ENCODE data around the gene PCDHGC5. TPM values are rescaled to one million over a fixed set of nuclear protein-coding genes. Genes with fewer than 3 reads are reported as not detected.

The PCDHGC5 gene
- total RNA-seq, 1 experiment from 2014 or later = 2.1 TPM

- intact Hi-C loops (cut with micrococcal nuclease; ENCODE audit: unreplicated experiment) = no loop called here
- Mint-ChIP-seq H3K27me3 (ENCODE audit: unreplicated experiment) (no peaks in the 10 kb centered on the region), H3K36me3 (ENCODE audit: insufficient read depth, unreplicated experiment) (peaks cover 6% of the 10 kb centered on the region), H3K27ac (ENCODE audit: unreplicated experiment) (peak overlapping the region; percentile 12), H3K9me3 (ENCODE audit: low read depth, unreplicated experiment) (no peaks in the 10 kb centered on the region), H3K4me3 (ENCODE audit: low read depth, unreplicated experiment) (no peak overlapping the region), H3K4me1 (ENCODE audit: low read depth, unreplicated experiment) (no peaks in the 10 kb centered on the region)
- BruUV-seq (replicated peaks) = no TSS peak
- CTCF ChIA-PET = no interaction called here
- no peak for TF ChIP-seq CTCF (IDR thresholded peaks at IDR 0.05; ENCODE audit: unreplicated experiment)
- no peak for DNase-seq
Measured at GRCh38 chr5:141495453-141495811, 6.6 kb downstream of the PCDHGC5 start.

GRCh38 chr5:141496038-141496437 lies 7.2 kb downstream of the PCDHGC5 start:
- H3K9me3 Mint-ChIP-seq (ENCODE audit: low read depth, unreplicated experiment) = no peaks in the 10 kb centered on the region
- no TSS peak for BruUV-seq (replicated peaks)

GRCh38 chr5:141501761-141502160 lies 12.9 kb downstream of the PCDHGC5 start:
- Mint-ChIP-seq H3K27ac (ENCODE audit: unreplicated experiment) (no peak overlapping the region), H3K27me3 (ENCODE audit: unreplicated experiment) (no peaks in the 10 kb centered on the region), H3K36me3 (ENCODE audit: insufficient read depth, unreplicated experiment) (peaks cover 25% of the 10 kb centered on the region), H3K9me3 (ENCODE audit: low read depth, unreplicated experiment) (no peaks in the 10 kb centered on the region), H3K4me3 (ENCODE audit: low read depth, unreplicated experiment) (no peak overlapping the region), H3K4me1 (ENCODE audit: low read depth, unreplicated experiment) (no peaks in the 10 kb centered on the region)
- CTCF ChIA-PET = interaction anchor here (1.1 kb wide), 1 partner anchor 273 kb away, joined by 3 read pairs; no protein-coding TSS in a partner anchor
- no TSS peak for BruUV-seq (replicated peaks)
- intact Hi-C loops (cut with micrococcal nuclease; ENCODE audit: unreplicated experiment) = no loop called here
- TF ChIP-seq CTCF (IDR thresholded peaks at IDR 0.05; ENCODE audit: unreplicated experiment) = no peak
- DNase-seq = no peak

More at GRCh38 chr5:141496038-141496437, 7.2 kb downstream of the PCDHGC5 start:
- DNase-seq = no peak
- TF ChIP-seq CTCF (IDR thresholded peaks at IDR 0.05; ENCODE audit: unreplicated experiment) = no peak
- H3K4me1 Mint-ChIP-seq (ENCODE audit: low read depth, unreplicated experiment) = no peaks in the 10 kb centered on the region
- peaks cover 1% of the 10 kb centered on the region for H3K36me3 Mint-ChIP-seq (ENCODE audit: insufficient read depth, unreplicated experiment)
- H3K4me3 Mint-ChIP-seq (ENCODE audit: low read depth, unreplicated experiment) = no peak overlapping the region
- no peak overlapping the region for H3K27ac Mint-ChIP-seq (ENCODE audit: unreplicated experiment)
- H3K27me3 Mint-ChIP-seq (ENCODE audit: unreplicated experiment) = no peaks in the 10 kb centered on the region
- intact Hi-C loops (cut with micrococcal nuclease; ENCODE audit: unreplicated experiment) = no loop called here
- CTCF ChIA-PET = interaction anchor here (2.4 kb wide), 1 partner anchor 20 kb away, joined by 5 read pairs; the partner anchor contains the start of gene PCDHGC3

- no peaks in the 10 kb centered on the region for H3K4me1 Mint-ChIP-seq (ENCODE audit: low read depth, unreplicated experiment)
- H3K9me3 Mint-ChIP-seq (ENCODE audit: low read depth, unreplicated experiment) = no peaks in the 10 kb centered on the region
- no peak overlapping the region for H3K27ac Mint-ChIP-seq (ENCODE audit: unreplicated experiment)
- intact Hi-C loops (cut with micrococcal nuclease; ENCODE audit: unreplicated experiment) = no loop called here
- H3K36me3 Mint-ChIP-seq (ENCODE audit: insufficient read depth, unreplicated experiment) = peaks cover 30% of the 10 kb centered on the region
- DNase-seq = no peak
- CTCF ChIA-PET = interaction anchor here (0.6 kb wide), 1 partner anchor 133 kb away, joined by 4 read pairs; the partner anchor contains the start of genes HDAC3 and RELL2
- BruUV-seq (replicated peaks) = no TSS peak
- H3K27me3 Mint-ChIP-seq (ENCODE audit: unreplicated experiment) = no peaks in the 10 kb centered on the region
- TF ChIP-seq CTCF (IDR thresholded peaks at IDR 0.05; ENCODE audit: unreplicated experiment) = no peak
- H3K4me3 Mint-ChIP-seq (ENCODE audit: low read depth, unreplicated experiment) = no peak overlapping the region
Measured at GRCh38 chr5:141503681-141504080, 14.8 kb downstream of the PCDHGC5 start.
